ENCODE measurements around the gene PHC3. TPM values are rescaled to one million over a fixed set of nuclear protein-coding genes. Genes with fewer than 3 reads are reported as not detected.

The PHC3 gene
- total RNA-seq, 2 experiments from 2014 or later, result 143 to 150 TPM

- Mint-ChIP-seq H3K36me3 (ENCODE audit: low read depth) (peaks cover 94% of the 10 kb centered on the region), H3K27ac (no peak overlapping the region), H3K9me3 (no peaks in the 10 kb centered on the region), H3K4me3 (no peak overlapping the region), H3K4me1 (ENCODE audit: low read depth) (peaks cover 8% of the 10 kb centered on the region), H3K27me3 (no peaks in the 10 kb centered on the region)
- no peak for TF ChIP-seq CTCF (IDR thresholded peaks at IDR 0.05)
- POLR2A ChIA-PET, result interaction anchor here (0.6 kb wide), 1 partner anchor 75 kb away, joined by 3 read pairs; no protein-coding TSS in a partner anchor
- intact Hi-C loops (cut with DNase I, micrococcal nuclease), result loop anchor here in 1 of 2 experiments (5.0 kb wide), 1 partner anchor 71 kb away; no protein-coding TSS in a partner anchor
- Histone ChIP-seq H3K27me3 (ENCODE audit: control insufficient read depth in 1 of 2, insufficient read depth in 2 of 2, low read length in 2 of 2) (no peaks in the 10 kb centered on the region), H3K36me3 (ENCODE audit: insufficient read depth, low read length) (peaks cover 87% of the 10 kb centered on the region), H3K4me3 (ENCODE audit: low read length) (no peak overlapping the region), H3K9me3 (ENCODE audit: control insufficient read depth in 1 of 2, insufficient read depth in 1 of 2, low read length in 2 of 2) (no peaks in the 10 kb centered on the region), H3K4me1 (ENCODE audit: insufficient read depth, low read length) (no peaks in the 10 kb centered on the region), H3K27ac (ENCODE audit: low read depth in 1 of 2, low read length in 2 of 2) (no peak overlapping the region)
- CTCF ChIA-PET, result no interaction called here
- ATAC-seq (ENCODE audit: poor library complexity), result no peak
- no peak for DNase-seq
These were observed 85.2 kb downstream of the PHC3 start for GRCh38 chr3:170096342-170096741.

GRCh38 chr3:170095771-170096170, 85.8 kb downstream of the PHC3 start:
- CTCF ChIA-PET, result no interaction called here
- H3K36me3 Mint-ChIP-seq (ENCODE audit: low read depth), result peaks cover 94% of the 10 kb centered on the region

GRCh38 chr3:170092907-170093306, 88.6 kb downstream of the PHC3 start:
- Histone ChIP-seq H3K27ac (ENCODE audit: low read depth in 1 of 2, low read length in 2 of 2) (no peak overlapping the region), H3K9me3 (ENCODE audit: control insufficient read depth in 1 of 2, insufficient read depth in 1 of 2, low read length in 2 of 2) (no peaks in the 10 kb centered on the region), H3K36me3 (ENCODE audit: insufficient read depth, low read length) (peaks cover 82% of the 10 kb centered on the region), H3K27me3 (ENCODE audit: control insufficient read depth in 1 of 2, insufficient read depth in 2 of 2, low read length in 2 of 2) (no peaks in the 10 kb centered on the region), H3K4me3 (ENCODE audit: low read length) (no peak overlapping the region), H3K4me1 (ENCODE audit: insufficient read depth, low read length) (no peaks in the 10 kb centered on the region)
- H3K4me1 Mint-ChIP-seq (ENCODE audit: low read depth), result peaks cover 17% of the 10 kb centered on the region
- no peaks in the 10 kb centered on the region for H3K27me3 Mint-ChIP-seq
- ATAC-seq (ENCODE audit: poor library complexity) (no peak), DNase-seq (no peak)
- H3K9me3 Mint-ChIP-seq, result no peaks in the 10 kb centered on the region
- peaks cover 85% of the 10 kb centered on the region for H3K36me3 Mint-ChIP-seq (ENCODE audit: low read depth)
- CTCF ChIA-PET, result no interaction called here
- peak overlapping the region; percentile 78 for H3K27ac Mint-ChIP-seq
- no peak for TF ChIP-seq CTCF (IDR thresholded peaks at IDR 0.05)
- intact Hi-C loops (cut with DNase I, micrococcal nuclease), result no loop called here
- POLR2A ChIA-PET, result no interaction called here
- H3K4me3 Mint-ChIP-seq, result no peak overlapping the region

More at GRCh38 chr3:170095771-170096170, 85.8 kb downstream of the PHC3 start:
- Mint-ChIP-seq H3K4me3 (no peak overlapping the region), H3K4me1 (ENCODE audit: low read depth) (peaks cover 12% of the 10 kb centered on the region), H3K9me3 (no peaks in the 10 kb centered on the region), H3K27me3 (no peaks in the 10 kb centered on the region), H3K27ac (peak overlapping the region; percentile 55)
- ATAC-seq (ENCODE audit: poor library complexity) (no peak), DNase-seq (no peak)
- H3K9me3 ChIP-seq (ENCODE audit: control insufficient read depth in 1 of 2, insufficient read depth in 1 of 2, low read length in 2 of 2), result no peaks in the 10 kb centered on the region
- intact Hi-C loops (cut with DNase I, micrococcal nuclease), result loop anchor here in 1 of 2 experiments (5.0 kb wide), 1 partner anchor 72 kb away; no protein-coding TSS in a partner anchor
- POLR2A ChIA-PET, result interaction anchor here (0.6 kb wide), 1 partner anchor 75 kb away, joined by 3 read pairs; no protein-coding TSS in a partner anchor
- H3K36me3 ChIP-seq (ENCODE audit: insufficient read depth, low read length), result peaks cover 86% of the 10 kb centered on the region
- no peak overlapping the region for H3K4me3 ChIP-seq (ENCODE audit: low read length)
- H3K27me3 ChIP-seq (ENCODE audit: control insufficient read depth in 1 of 2, insufficient read depth in 2 of 2, low read length in 2 of 2), result no peaks in the 10 kb centered on the region
- no peak overlapping the region for H3K27ac ChIP-seq (ENCODE audit: low read depth in 1 of 2, low read length in 2 of 2)
- no peaks in the 10 kb centered on the region for H3K4me1 ChIP-seq (ENCODE audit: insufficient read depth, low read length)
- TF ChIP-seq CTCF (IDR thresholded peaks at IDR 0.05), result no peak
